Stimulated activated CD4-positive, alpha-beta T cell treated with anti-CD3 and anti-CD28 coated beads, Interleukin-15, amount 100 ng/mL, for 1 hour (primary cell): ENCODE measurements around the gene NAALADL2.
"Not testable (repeated sequence)": the region's sequence is repeated elsewhere in the genome, so short reads cannot be mapped to it uniquely, and the experiment has no call there.

Experiments
- DNase-seq, 2 donors: peaks; one replicate each; pipeline ENCODE4 v3.0.0-alpha.2; 2020; ENCODE audit warnings: low read depth in 1 of 2, low spot score in 1 of 2

NAALADL2 gene

DNA sequence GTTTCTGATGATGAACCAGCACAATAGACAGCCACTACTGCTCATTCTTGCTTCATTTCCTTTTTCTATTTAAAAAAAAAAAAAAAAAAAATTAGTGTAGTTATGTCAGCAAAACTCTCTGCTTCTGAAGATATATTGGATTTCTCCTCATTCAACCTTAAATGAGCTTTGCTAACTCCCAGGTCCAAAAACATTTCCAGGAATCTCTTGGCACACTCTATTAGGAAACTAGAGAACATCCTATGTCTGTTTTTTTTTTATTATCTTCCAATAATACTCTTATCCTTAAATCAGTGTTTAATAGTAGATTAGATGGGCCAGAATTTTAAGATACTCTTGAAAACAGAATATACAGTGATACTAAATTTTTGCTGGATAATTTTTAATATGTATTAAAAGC is 398.0 kb downstream of the NAALADL2 start:
- DNase-seq: no peak

DNA sequence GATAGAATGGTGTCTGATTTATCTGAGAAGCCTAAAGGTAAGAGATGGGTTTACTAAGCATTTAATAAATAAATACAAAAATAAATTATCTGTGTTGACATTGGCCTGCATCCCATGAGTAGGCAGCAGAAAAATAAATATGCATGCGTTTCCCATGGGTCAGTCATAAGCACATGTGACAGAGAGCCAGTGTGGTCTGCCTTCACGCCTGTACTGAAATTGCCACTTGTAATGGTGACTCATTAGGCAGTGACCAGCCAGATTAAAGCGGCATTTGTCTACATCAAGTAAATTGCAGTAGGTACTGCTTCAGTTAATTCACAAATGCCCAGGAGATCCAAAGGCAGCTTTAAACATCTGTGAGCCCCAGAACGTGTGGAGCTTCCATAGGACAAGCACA is 399.6 kb downstream of the NAALADL2 start:
- DNase-seq: no peak

DNA sequence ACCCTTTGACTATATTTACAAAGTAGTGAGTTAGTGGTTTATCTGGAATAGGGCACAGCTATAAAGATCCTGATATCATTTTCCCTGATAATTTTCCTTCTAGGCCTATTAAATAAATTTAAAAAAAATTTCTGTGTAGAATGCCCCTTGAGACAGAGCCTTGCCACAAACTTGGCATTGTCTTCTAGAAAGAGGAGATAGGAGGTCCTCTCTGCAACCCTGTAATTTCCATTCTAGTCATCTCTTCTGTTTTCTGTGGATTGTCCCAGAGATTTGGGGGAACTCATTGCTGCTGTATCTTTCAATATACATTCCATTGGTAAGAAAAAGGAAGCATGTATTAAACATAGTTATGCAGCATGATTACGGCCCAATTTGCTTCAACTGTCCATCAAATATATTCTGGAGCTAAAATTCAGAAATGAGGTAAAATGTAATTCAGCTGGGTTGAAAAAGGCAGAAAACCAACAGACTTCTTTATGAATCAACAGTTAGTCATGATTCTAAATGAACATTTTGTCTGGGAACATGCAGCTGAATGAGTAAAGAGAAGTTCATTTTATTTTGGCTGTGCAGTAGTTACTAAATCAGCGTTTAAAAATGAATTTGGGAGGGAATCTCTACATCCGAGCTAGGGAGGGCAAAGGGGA is 401.1 kb downstream of the NAALADL2 start:
- DNase-seq: no peak

DNA sequence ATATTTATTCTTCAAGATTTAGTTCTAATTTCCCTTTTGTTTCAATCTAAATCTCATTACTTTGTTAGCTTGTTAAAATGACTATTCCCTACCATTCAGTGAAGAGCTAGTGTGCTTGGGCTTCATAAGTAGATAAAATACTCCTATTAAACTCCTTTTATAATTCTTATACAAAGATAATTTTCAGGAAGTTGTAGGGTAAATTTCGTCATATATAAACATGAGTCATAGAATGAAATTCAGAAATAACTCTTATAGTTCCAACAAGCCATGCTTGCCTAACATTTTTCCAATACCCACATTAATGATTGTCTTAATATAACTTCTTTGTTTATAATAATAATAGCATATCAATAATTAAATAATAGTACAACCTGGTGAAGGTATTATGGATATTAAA is 407.3 kb downstream of the NAALADL2 start:
- DNase-seq: no peak

DNA sequence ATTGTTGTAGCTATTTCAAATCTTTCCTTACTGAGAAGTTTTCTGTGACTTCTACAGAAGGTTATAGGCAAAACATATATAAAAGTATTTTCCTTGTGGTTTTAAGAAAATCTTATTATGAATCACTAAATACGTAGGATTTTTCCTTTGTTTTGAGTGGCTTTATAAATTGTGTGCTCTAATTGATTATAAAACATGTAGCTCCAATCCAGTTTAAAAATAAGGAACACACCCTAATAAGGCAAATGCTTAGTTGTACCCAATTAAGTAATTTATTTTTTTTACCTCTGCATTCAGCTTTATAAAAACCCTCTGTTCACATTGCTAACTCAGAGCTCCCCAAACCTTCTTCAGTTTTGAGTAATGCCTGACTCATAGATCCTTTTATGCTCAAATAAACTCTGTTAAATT is 408.0 kb downstream of the NAALADL2 start:
- no peak for DNase-seq

DNA sequence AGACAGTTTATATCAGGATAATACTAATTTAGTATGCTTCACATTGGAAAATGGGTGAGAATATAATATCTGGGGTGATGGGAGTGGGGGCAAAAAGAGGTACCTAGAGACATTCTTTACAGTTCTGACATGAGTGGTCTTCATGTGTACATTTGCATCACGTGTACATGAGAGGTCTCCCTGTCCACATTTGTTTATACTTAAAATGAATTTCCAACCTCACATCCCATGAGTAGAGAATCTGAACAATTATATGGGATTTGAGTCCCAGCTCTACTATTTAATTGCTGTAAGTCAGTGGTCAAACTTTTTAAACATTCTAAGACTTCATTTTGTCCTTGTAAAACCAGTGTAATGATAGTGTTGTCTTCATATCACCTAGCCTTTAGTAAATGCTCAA is 408.4 kb downstream of the NAALADL2 start:
- no peak for DNase-seq

DNA sequence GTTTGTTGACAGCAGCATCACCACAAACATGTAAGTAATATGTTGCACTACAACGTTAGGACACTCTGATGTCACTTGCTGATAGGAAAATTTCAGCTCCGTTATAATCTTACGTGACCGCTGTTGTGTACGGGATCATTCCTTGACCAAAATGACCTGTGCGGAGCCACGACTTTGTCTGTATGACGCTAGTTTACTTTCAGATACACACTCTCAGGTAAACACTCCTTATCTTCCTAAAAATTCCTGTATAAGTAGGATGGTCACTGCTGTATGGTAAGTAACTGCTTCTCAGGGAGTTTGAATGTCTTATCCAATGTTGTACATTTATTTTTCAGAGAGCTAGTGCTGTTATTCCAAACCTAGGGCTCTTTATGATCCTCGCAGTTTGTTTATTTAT is 410.3 kb downstream of the NAALADL2 start:
- no peak for DNase-seq

DNA sequence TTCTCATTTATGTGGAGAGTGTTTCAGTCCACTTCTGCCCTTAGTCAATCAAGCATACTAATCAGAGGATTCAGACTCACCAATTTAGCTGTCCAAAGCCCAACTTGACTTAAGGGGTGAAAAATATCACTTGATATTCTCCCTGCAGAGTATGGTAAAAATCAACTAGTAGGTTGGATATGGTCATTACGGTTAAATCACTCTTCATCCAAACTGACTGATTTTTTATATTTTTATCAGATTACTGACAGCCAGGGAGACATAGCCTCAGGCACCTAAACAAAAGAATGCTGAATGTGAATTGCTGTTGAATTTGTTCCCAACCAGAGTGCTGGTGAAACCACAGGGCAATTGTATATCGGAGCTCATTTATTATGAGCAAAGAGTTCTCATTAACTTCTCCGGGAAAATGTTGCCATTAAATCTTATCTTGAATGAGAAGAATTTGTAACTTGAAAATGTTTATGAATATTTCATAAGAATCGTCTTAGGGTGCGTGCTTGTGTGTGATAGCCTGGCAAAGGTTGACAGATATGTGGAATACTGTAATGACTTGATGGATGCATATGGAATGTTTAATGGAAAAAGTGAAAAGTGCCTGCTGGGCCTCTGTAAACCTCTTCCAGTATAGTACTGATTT is 411.2 kb downstream of the NAALADL2 start:
- DNase-seq: no peak

DNA sequence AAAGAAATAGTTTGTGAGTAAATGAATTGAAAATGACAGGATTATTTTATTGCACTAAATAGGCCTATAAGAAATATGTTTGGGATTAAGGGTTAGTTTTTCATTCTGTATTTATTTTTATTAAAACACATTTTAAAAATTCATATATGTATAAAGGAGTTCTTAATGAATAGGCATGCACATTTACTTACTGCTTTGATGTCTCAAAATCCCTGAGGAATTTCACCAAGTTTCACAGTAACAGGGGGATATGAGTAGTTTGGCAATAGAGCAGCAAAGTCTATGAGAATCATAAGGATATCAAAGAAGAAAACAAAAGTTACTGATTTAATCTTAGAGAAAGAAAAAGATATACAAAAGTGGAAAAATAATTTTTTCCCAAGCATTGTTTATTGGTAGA is 411.7 kb downstream of the NAALADL2 start:
- no peak for DNase-seq

DNA sequence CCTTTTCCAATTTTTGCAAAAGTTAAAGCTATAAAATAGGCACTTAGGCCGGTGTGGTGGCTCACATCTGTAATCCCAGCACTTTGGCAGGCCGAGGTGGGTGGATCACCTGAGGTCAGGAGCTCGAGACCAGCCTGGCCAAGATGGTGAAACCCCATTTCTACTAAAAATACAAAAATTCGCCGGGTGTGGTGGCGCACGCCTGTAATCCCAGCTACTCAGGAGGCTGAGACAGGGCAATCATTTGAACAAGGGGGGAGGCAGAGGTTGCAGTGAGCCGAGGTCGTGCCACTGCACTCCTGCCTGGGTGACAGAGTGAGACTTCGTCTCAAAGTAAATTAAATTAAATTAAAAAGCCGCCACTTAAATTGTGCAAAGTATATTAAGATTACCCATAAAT is 412.3 kb downstream of the NAALADL2 start:
- not testable (repeated sequence) for DNase-seq

DNA sequence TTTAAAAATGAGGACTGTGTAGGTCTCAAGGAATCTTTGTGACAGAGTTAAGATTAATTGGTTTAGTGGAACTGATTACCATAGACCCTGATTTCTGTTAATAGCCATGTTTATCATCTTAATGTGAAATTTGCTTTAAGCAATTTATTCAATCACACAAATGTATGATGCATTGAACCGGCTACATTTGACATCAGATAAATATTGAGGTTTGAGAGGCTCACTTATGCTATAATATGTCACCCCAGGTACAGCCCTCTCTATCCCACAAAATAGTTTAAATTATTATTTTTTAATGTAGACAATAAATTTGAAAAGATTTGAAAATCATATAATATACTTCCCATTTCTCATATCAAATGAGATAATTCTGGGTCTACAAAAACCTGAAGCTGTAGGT is 413.3 kb downstream of the NAALADL2 start:
- DNase-seq: no peak

DNA sequence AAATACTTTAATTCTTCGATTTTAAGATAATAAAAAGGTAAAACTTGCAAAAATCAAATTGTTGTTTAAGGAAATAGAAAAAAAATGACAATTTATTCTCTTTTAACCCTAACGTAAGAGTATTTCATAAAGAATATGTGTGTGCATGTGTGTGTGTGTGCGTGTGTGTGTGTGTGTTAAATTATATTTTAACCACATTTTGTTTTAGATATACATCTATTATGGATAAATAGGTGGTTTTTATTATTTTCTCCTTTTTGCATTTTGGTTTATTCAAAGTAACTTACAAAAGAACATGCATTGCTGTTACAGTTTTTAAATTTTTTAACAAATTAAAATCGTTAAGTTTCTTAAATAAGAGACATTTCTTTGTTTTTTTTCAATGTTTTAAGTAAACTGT is 414.4 kb downstream of the NAALADL2 start:
- no peak for DNase-seq

DNA sequence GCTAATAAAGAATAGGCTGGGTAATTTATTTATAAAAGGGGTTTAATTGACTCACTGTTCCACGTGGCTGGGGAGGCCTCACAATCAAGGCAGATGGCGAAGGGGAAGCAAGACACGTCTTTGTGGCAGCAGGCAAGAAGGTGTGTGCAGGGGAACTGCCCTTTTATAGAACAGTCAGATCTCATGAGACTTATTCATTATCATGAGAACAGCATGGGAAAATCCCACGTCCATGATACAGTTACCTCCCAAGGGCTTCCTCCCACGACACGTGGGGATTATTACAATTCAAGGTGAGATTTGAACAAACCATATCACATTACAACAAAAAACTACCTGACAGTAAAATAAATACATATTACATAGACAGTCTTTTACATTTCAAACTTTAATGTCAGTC is 414.9 kb downstream of the NAALADL2 start:
- no peak for DNase-seq

DNA sequence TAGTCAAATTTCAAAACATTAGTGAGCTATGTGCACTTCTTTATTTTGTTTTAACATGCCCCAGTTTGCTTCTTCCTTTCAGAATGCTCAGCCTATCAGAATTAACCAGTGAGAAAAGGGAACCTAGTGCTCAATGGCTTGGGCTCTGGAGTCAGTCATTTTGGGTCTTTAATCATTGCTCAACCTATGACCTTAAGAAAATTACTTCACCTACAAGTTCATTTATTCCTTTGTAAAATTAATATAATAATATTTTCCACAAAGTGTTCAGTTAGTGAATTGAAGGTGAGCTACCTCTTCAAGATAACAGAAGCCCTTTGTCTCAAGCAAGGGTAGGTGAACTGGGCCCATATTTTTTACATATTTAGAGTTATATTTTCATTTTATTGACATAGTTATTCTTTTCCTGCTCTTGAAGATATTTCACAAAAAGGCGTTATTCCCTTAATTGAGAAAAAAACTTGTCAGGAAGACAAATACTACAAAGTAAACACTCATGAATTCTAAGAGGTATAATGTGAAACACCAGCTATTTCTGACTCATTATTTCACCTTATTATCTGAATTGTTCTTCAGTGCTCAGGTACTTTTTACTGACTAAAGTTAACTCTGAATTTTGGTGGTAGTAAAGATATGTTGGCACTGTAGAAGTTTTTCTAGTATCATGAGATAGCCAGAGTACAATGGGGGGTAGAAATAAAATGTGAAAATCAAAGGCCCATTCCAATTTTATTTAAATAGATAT is 415.5 kb downstream of the NAALADL2 start:
- DNase-seq: no peak

DNA sequence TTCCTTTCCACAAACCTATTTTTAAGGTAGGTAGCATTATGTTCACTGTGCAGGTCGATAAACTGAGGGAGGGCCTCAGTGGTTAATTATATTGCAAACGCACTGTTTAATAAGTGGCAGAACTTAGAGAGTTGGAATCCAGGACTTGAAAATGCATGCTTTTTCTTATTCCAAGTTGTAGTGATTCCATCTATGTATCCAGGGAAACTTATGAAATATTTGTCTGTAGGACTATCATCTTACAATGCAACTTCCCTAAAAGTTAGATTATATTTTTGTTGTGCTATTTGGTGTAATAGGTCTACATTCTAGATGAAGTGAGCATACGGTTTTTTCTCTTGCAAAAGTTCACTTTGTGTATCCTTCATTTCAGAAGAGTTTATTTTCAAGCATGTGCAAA is 419.5 kb downstream of the NAALADL2 start:
- DNase-seq: no peak

DNA sequence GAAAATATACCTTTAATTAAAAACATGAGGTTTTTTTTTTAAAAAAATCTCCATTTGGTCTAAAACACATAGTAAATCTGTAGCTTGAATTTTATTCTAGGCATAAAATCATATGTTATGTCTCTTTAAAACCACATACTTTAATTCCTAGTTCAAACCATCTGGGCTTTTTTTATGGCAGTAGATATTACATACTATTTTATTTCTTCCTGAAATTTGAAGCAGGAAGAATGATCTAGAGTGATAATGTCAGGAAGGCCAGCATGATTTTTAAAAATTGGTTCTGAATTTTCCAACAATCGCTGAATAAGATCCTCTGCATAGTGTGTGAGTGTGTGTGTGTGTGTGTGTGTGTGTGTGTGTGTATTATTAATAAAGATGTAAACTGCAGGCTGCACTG is 420.3 kb downstream of the NAALADL2 start:
- DNase-seq: no peak

DNA sequence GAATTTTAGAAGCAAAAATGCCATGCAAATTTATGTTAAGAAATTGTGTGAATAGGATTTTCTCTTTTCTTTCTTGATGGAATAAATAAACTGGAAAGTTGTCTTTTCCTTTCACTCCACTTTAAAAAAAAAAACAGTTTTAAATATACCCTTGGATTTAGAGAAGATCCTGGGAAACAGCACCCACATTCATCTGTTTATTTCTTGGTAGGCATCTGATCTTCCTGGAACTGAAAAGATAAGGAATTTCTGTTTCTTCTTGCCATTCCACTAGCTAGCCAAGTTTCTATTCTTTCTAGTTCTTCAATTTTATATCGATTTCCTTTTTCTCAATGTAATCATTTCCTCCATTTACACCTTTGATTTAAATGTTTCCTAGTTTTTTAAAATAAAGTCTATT is 420.8 kb downstream of the NAALADL2 start:
- no peak for DNase-seq

DNA sequence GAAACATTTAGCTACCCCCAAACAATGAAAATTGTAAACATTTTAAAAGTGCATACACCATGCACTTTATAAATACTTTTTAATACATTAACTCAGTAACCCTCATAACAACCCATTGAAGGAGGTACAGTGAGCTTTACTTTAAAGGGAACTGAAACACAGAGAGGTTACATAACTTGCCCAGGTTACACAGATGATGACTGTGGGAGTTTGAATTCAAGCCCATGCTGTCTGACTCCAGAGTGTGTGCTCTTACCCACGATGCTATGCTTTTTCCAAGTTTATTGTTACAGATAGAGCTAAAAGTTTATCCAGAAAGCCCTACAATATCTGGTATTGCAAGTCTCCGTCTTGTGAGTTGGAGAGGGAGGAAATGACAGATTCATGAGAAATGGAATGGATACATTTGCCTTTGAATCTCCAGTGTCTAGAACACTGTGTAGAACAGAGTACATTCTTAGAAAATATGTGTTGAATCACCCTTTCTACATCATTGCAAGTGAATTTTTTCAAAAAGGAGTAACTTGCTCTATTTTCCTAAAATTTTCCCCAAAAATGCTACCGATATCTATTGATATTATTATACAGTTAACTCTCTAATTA is 428.3 kb downstream of the NAALADL2 start:
- no peak for DNase-seq

DNA sequence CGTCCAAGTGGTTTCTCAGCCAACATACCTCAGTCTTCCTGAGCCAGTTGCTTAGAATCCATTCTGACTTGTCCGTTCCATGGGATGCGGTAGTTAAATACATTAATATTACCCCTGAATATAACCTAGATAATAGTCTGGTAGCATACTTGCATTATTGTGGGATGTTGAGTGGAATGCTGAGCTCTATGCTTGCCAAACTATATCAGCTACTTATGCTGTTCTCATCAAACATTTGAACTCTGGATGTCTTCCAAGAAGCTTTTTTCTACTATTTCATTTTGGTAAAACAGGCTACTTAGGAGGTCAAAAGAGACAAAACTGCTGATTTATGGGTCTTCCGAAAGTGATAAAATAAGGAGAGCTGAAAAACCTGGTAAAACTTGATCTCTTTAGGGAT is 429.5 kb downstream of the NAALADL2 start:
- no peak for DNase-seq

DNA sequence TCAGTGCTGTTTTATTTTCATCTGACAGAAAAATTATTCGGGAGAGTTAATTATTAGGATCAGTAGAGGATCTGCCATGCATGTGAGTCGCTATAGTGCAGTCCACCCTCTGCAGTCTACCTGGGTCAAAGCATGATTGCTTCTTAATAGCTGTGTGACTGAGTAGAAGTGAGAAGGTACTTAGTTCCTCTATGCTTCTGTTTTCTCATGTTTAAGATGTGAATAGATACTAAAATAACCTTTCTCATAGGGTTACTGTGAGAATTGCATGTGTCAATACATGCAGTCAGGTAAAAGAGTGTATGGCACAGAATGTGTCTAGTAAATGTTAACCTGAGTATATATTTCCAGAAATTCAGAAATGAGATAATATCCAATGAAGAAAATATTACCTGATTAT is 435.7 kb downstream of the NAALADL2 start:
- no peak for DNase-seq

DNA sequence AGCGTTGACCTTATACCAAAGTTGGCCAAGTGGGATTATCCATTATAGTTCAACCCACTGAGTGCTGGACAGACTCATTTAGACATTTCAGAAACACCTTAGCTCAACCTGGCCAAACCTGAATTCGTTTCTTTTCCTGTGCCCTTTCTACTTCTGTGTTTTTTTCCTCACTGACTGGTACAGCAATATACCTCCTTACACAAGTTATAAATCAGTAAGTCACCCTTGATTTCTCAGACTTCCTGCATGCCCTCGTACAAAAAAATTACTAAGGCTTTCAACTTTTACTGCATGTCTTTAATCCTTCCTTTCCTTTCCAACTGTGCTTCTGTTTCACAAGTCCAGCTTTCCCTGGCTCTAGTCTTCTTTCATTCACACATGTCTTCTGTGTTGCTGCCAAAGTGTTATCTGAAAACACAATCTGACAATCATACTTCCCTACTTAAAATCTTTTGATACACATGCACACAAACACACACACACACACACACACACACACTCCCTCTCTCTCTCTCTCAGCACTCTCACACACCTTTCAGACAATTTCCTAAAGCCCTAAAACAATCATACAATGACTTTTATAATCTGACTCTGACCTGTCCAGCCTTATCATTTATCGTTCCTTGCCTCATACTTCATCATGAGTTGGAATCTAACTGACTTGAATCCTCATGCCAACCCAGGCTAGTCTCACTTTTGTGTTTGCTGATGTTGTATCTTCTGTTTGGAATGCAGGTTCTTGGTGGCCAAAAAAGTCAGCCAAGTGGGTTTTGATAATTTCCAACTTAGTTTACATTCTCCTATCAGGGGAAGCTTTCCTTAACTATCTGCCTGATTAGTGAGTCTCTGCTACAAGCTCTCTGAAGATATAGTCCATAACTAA is 436.4 kb downstream of the NAALADL2 start:
- DNase-seq: no peak
